CD4-positive, alpha-beta T cell treated with Interleukin-4 for 4 hours (primary cell): ENCODE results near the gene ZNF541.
"Not testable (repeated sequence)": the region's sequence is repeated elsewhere in the genome, so short reads cannot be mapped to it uniquely, and the experiment has no call there.

Experiments used
- DNase-seq: peaks from one replicate; pipeline ENCODE4 v3.0.0-alpha.2; 2020

ZNF541 gene

GRCh38 chr19:47600246-47601179 is 27.6 kb upstream of the ZNF541 start:
- peak; percentile 99 for DNase-seq

GRCh38 chr19:47599671-47600245 is 26.8 kb upstream of the ZNF541 start:
- not testable (repeated sequence) for DNase-seq

- DNase-seq: no peak
Measured at GRCh38 chr19:47598407-47599349, 25.7 kb upstream of the ZNF541 start.

GRCh38 chr19:47595944-47596343 is 23.0 kb upstream of the ZNF541 start:
- peak; percentile 14 for DNase-seq

- DNase-seq: no peak
Measured at GRCh38 chr19:47593860-47594259, 20.9 kb upstream of the ZNF541 start.

DNA sequence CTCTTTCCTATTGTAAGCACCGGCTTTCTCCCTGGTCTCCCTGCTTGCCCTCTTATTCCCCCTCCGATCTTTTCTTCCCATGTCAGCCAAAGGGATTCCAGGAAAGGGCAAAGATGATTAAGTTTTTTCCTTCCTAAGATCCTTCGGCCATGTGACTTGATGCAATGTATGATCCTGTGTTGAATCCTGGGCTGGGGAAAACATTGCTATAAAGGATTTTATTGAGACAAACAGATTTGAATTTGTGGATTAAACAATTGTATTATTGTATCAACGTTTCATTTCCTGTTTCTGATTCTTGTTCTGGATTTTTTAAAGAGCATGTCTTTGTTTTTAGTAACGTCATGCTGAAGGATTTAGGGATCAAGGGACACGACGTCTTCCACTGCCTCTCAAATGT is 16.9 kb upstream of the ZNF541 start:
- DNase-seq: no peak

- DNase-seq: no peak
Measured at GRCh38 chr19:47587295-47587694, 14.3 kb upstream of the ZNF541 start.

DNA sequence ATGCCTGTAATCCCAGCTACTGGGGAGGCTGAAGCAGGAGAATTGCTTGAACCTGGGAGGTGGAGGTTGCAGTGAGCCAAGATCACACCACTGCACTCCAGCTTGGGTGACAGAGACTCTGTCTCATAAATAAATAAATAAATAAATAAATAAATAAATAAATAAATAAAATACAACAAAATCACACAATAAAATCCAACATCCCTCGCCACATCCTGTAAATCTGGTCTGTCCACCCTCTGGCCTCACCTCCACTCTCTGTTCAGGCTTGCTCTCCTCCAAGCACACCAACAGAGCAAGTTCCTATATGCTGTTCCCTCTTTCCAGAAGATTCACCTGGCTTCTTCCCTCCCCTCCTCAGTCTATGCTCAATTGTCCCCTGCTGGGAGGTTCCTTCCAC is 10.2 kb upstream of the ZNF541 start:
- DNase-seq: not testable (repeated sequence)

- DNase-seq: no peak
Measured at GRCh38 chr19:47582320-47582909, 9.5 kb upstream of the ZNF541 start.

- DNase-seq: no peak
Measured at GRCh38 chr19:47581605-47582319, 8.8 kb upstream of the ZNF541 start.

GRCh38 chr19:47580397-47580796 is 7.4 kb upstream of the ZNF541 start:
- no peak for DNase-seq

- DNase-seq: no peak
Measured at GRCh38 chr19:47572635-47573034, 313 bp downstream of the ZNF541 start.

GRCh38 chr19:47569331-47569730 is 3.6 kb downstream of the ZNF541 start:
- DNase-seq: no peak

- no peak for DNase-seq
Measured at GRCh38 chr19:47564081-47564480, 8.9 kb downstream of the ZNF541 start.

DNA sequence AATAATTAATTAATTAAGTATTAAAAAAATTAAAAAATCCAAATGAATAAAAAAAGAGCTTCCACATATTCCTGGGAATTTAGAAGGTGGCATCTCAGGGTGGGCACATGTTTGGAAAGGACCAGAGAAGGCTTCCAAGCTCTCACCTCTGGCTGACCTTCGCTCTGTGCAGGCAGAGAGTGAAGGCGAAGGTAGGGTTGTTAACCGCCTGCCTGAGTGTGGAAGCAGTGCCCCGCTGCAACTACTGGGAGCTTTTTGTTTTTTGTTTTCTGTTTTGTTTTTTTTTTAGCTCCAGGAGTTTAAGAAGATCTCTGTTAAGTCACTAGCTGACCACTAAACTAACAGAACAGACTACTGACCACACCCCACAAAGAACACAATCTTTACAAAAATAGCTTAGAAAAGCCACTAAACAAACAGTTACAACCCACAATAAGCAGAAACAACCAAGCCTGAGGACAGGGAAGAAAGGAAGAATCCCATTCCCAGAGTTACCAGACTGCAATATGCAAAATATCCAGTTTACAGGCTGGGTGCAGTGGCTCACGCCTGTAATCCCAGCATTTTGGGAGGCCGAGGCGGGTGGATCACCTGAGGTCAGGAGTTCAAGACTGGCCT is 11.4 kb downstream of the ZNF541 start:
- no peak for DNase-seq

DNA sequence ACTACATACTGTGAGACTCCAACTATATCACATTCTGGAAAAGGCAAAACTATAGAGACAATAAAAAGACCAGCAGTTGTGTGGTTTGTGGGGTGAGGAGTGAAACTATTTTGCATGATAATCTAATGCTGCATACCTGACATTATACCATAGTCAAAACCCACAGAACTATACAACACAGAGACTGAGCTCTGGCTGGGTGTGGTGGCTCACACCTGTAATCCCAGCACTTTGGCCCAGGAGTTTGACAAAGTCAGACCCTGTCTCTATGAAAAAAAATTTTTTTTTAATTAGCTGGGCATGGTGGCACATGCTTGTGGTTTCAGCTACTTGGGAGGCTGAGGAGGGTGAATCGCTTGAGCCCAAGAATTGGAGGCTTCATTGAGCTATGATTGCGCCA is 11.9 kb downstream of the ZNF541 start:
- DNase-seq: no peak

DNA sequence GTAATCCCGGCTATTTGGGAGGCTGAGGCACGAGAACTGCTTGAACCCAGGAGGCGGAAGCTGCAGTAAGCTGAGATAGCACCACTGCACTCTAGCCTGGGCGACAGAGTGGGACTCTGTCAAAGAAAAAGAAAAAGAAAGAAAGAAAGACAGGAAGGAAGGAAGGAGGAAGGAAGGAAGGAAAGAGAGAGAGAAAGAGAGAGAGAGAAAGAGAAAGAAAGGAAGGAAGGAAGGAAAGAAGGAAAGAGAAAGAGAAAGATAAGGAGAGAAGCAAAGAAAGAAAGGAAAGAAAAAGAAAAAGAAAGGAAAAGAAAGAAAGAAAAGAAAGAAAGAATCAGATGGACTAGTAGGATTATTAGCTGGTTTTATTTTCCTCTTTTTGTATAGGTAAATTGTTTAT is 22.8 kb downstream of the ZNF541 start:
- no peak for DNase-seq

DNA sequence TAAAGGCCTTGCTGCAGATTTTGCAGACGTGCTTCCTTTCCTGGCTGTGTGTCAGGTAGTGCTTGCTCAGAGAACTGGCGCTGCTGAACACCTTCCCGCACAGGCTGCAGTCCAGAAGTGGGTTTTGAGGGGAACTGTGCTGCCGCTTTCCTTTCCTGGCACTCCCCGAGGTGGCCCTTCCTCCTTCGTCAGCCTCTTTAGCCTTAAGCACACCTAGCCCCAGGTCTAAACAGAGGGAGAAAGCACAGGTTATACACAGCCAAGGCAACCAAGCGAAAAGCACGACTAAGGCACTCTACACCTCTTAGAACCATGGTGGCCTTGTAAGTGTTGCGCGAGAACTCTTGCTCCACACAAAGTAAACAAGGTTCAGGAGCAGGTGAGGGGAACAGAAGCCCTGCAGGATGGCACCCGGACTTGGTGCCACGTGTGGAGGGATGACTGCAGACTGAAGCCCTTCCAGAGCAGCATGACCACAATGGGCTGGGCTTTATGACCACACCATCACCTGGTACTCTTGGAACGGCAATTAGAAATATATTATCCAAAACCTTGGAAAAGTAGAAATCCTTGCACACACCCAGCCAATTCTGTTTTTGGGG is 23.6 kb downstream of the ZNF541 start:
- no peak for DNase-seq

- DNase-seq: no peak
Measured at GRCh38 chr19:47547199-47547598, 25.7 kb downstream of the ZNF541 start.

- no peak for DNase-seq
Measured at GRCh38 chr19:47545061-47545948, 27.6 kb downstream of the ZNF541 start.
